Neural cell (in vitro differentiated cells): ENCODE results near the gene SLC16A8. TPM values are rescaled to one million over a fixed set of nuclear protein-coding genes. Genes with fewer than 3 reads are reported as not detected.

Experiments used
- H2AFZ ChIP-seq: fragments of 200-600, 300-800 bp; sonication (generic), shearing (Covaris generic); 2 replicates; pipeline ENCODE4 v1.6.0; 2014; ENCODE audit warnings: low read depth, mild to moderate bottlenecking, antibody characterized with exemption, low read length, moderate library complexity
- H3F3A ChIP-seq: fragments of 200-600 bp; shearing (Covaris generic); 2 replicates; pipeline ENCODE4 v1.6.1; 2016; ENCODE audit warnings: mild to moderate bottlenecking, moderate library complexity, mixed read lengths, antibody characterized with exemption, low read length; ENCODE audit not compliant: insufficient read depth, poor library complexity, severe bottlenecking
- H3K27ac ChIP-seq: fragments of 200-600, 300-800 bp; sonication (generic), shearing (Covaris generic); 2 replicates; pipeline ENCODE4 v1.5.1; 2014; ENCODE audit warnings: mild to moderate bottlenecking, low read length, moderate library complexity
- H3K27me3 ChIP-seq: fragments of 300-800, 200-600 bp; sonication (generic), shearing (Covaris generic); 2 replicates; pipeline ENCODE4 v1.6.0; 2014; ENCODE audit warnings: mild to moderate bottlenecking, low read depth, low read length, moderate library complexity; ENCODE audit not compliant: insufficient read depth
- H3K36me3 ChIP-seq: fragments of 300-800, 200-600 bp; sonication (generic), shearing (Covaris generic); 2 replicates; pipeline ENCODE4 v1.5.1; 2014; ENCODE audit warnings: mild to moderate bottlenecking, antibody characterized with exemption, low read length, moderate library complexity; ENCODE audit not compliant: insufficient read depth
- H3K4me2 ChIP-seq: fragments of 300-800, 200-600 bp; sonication (generic), shearing (Covaris generic); 2 replicates; pipeline ENCODE4 v1.6.0; 2014; ENCODE audit warnings: mild to moderate bottlenecking, low read length
- H3K4me3 ChIP-seq: fragments of 300-800, 200-600 bp; sonication (generic), shearing (Covaris generic); 2 replicates; pipeline ENCODE4 v1.5.1; 2014; ENCODE audit warnings: mild to moderate bottlenecking, low read length, moderate library complexity
- H3K79me2 ChIP-seq: fragments of 200-600 bp; shearing (Covaris generic); replicated peaks from 2 replicates; pipeline ENCODE4 v1.6.0; 2014; ENCODE audit warnings: mild to moderate bottlenecking, low read length, moderate library complexity; ENCODE audit not compliant: insufficient read depth
- H3K9ac ChIP-seq: fragments of 300-800, 200-600 bp; sonication (generic), shearing (Covaris generic); 2 replicates; pipeline ENCODE4 v1.6.1; 2016; ENCODE audit warnings: mild to moderate bottlenecking, low read length, mixed read lengths
- H3K9me2 ChIP-seq: fragments of 200-600 bp; shearing (Covaris generic); 2 replicates; pipeline ENCODE4 v1.6.1; 2016; ENCODE audit warnings: mild to moderate bottlenecking, low read length, mixed read lengths; ENCODE audit not compliant: insufficient read depth
- H3K9me3 ChIP-seq: fragments of 200-600, 300-800 bp; sonication (generic), shearing (Covaris generic); 2 replicates; pipeline ENCODE4 v1.6.1; 2016; ENCODE audit warnings: mild to moderate bottlenecking, mixed run types, low read length, moderate library complexity, mixed read lengths
- H4K20me1 ChIP-seq: fragments of 200-600 bp; shearing (Covaris generic); 2 replicates; pipeline ENCODE4 v1.6.1; 2016; ENCODE audit warnings: mild to moderate bottlenecking, mixed run types; ENCODE audit not compliant: insufficient read depth
- CTCF ChIP-seq: fragments of 450-650 bp; IDR thresholded peaks from 2 replicates; pipeline ENCODE4 v1.5.1; 2014; ENCODE audit warnings: antibody characterized with exemption, mild to moderate bottlenecking, moderate library complexity; ENCODE audit not compliant: poor library complexity, severe bottlenecking
- EP300 ChIP-seq: fragments of 450-650 bp; conservative IDR thresholded peaks from 2 replicates; pipeline ENCODE4 v1.6.1; 2014; ENCODE audit warnings: antibody characterized with exemption, mild to moderate bottlenecking, moderate library complexity; ENCODE audit not compliant: poor library complexity, severe bottlenecking
- EZH2 ChIP-seq: fragments of 200-600, 300-800 bp; shearing (Covaris generic), sonication (generic); IDR thresholded peaks from 2 replicates; pipeline ENCODE4 v1.6.1; 2014; ENCODE audit warnings: antibody characterized with exemption, low read length, borderline replicate concordance, mild to moderate bottlenecking; ENCODE audit not compliant: insufficient read depth, poor library complexity, severe bottlenecking
- MXI1 ChIP-seq: fragments of 450-650 bp; conservative IDR thresholded peaks from 2 replicates; pipeline ENCODE4 v1.6.1; 2014; ENCODE audit warnings: antibody characterized with exemption, mild to moderate bottlenecking; ENCODE audit not compliant: poor library complexity, severe bottlenecking
- POLR2AphosphoS5 ChIP-seq: IDR thresholded peaks from 2 replicates; pipeline ENCODE4 v1.6.1; 2012
- RAD21 ChIP-seq: fragments of 450-650 bp; conservative IDR thresholded peaks from 2 replicates; pipeline ENCODE4 v1.6.1; 2014; ENCODE audit warnings: antibody characterized with exemption, mild to moderate bottlenecking, moderate library complexity
- REST ChIP-seq: IDR thresholded peaks from 2 replicates; pipeline ENCODE4 v1.6.1; 2012; ENCODE audit warnings: borderline replicate concordance
- SMC3 ChIP-seq: fragments of 450-650 bp; conservative IDR thresholded peaks from 2 replicates; pipeline ENCODE4 v1.6.1; 2014; ENCODE audit warnings: antibody characterized with exemption, mild to moderate bottlenecking, moderate library complexity; ENCODE audit not compliant: poor library complexity
- TAF1 ChIP-seq: IDR thresholded peaks from 2 replicates; pipeline ENCODE4 v1.6.1; 2012; ENCODE audit warnings: low read depth
- polyA plus RNA-seq: library from polyadenylated mRNA; depleted of rRNA; stranded (reverse); fragments of >200 nt; gene quantifications from 2 replicates; pipeline ENCODE4 v1.2.3, GENCODE V29; 2014

Gene SLC16A8
- polyA plus RNA-seq, 1 donor from 2014 or later = not detected

GRCh38 chr22:38077096-38077495 lies 6.9 kb downstream of the SLC16A8 start:
- Histone ChIP-seq H3K9ac (no peak overlapping the region), H3F3A (no peaks in the 10 kb centered on the region), H3K27ac (no peak overlapping the region), H4K20me1 (no peaks in the 10 kb centered on the region), H3K9me2 (no peaks in the 10 kb centered on the region), H3K9me3 (no peaks in the 10 kb centered on the region), H3K79me2 (no peaks in the 10 kb centered on the region), H3K36me3 (no peaks in the 10 kb centered on the region), H3K4me2 (no peak overlapping the region), H3K27me3 (peaks cover 15% of the 10 kb centered on the region), H2AFZ (no peak overlapping the region), H3K4me3 (no peak overlapping the region)
- TF ChIP-seq RAD21 (no peak), SMC3 (no peak), REST (no peak), EZH2 (no peak), TAF1 (no peak), MXI1 (no peak), POLR2AphosphoS5 (no peak), EP300 (no peak), CTCF (no peak)

- H3K27ac ChIP-seq = no peak overlapping the region
- no peaks in the 10 kb centered on the region for H3F3A ChIP-seq
- no peaks in the 10 kb centered on the region for H4K20me1 ChIP-seq
- no peak overlapping the region for H3K4me2 ChIP-seq
- TF ChIP-seq MXI1 = no peak
- no peak for TF ChIP-seq SMC3
- H3K9me3 ChIP-seq = no peaks in the 10 kb centered on the region
- no peak overlapping the region for H2AFZ ChIP-seq
- no peaks in the 10 kb centered on the region for H3K36me3 ChIP-seq
- H3K79me2 ChIP-seq = no peaks in the 10 kb centered on the region
- no peaks in the 10 kb centered on the region for H3K9me2 ChIP-seq
- no peak overlapping the region for H3K4me3 ChIP-seq
- H3K27me3 ChIP-seq = peaks cover 6% of the 10 kb centered on the region
- no peak overlapping the region for H3K9ac ChIP-seq
These were observed 8.0 kb downstream of the SLC16A8 start for GRCh38 chr22:38075961-38076360.
